ENCODE measurements around the gene GBP4.

GRCh38 chr1:89191314-89191713, 7.4 kb downstream of the GBP4 start:
- TF ChIP-seq POLR2A (IDR thresholded peaks at IDR 0.05; ENCODE audit: low read length), result no peak
- no peak for TF ChIP-seq GATA1 (IDR thresholded peaks at IDR 0.05; ENCODE audit: low read depth, low read length)
